ENCODE measurements around the gene F2R.
"Not testable (repeated sequence)": the region's sequence is repeated elsewhere in the genome, so short reads cannot be mapped to it uniquely, and the experiment has no call there.

F2R gene

GRCh38 chr5:76720988-76721569 is 5.2 kb downstream of the F2R start:
- DNase-seq, result no peak

- no peak for DNase-seq
Measured at GRCh38 chr5:76723266-76723665, 7.3 kb downstream of the F2R start.

- no peak for DNase-seq
Measured at GRCh38 chr5:76723906-76724305, 8.0 kb downstream of the F2R start.

GRCh38 chr5:76724871-76725270 is 8.9 kb downstream of the F2R start:
- peak; percentile 67 for DNase-seq

- no peak for DNase-seq
Measured at GRCh38 chr5:76728965-76729364, 13.0 kb downstream of the F2R start.

- DNase-seq, result no peak
Measured at GRCh38 chr5:76729373-76730290, 13.7 kb downstream of the F2R start.

GRCh38 chr5:76732405-76733048 is 16.6 kb downstream of the F2R start:
- no peak for DNase-seq

GRCh38 chr5:76733049-76733417 is 17.1 kb downstream of the F2R start:
- no peak for DNase-seq

GRCh38 chr5:76735762-76736545 is 20.0 kb downstream of the F2R start:
- no peak for DNase-seq

- DNase-seq, result peak; percentile 8
Measured at GRCh38 chr5:76736679-76737556, 21.0 kb downstream of the F2R start.

GRCh38 chr5:76737846-76738245 is 21.9 kb downstream of the F2R start:
- no peak for DNase-seq

GRCh38 chr5:76741506-76741905 is 25.6 kb downstream of the F2R start:
- DNase-seq, result not testable (repeated sequence)

GRCh38 chr5:76742583-76742982 is 26.7 kb downstream of the F2R start:
- peak; percentile 60 for DNase-seq

- DNase-seq, result no peak
Measured at GRCh38 chr5:76744632-76745031, 28.7 kb downstream of the F2R start.

GRCh38 chr5:76745670-76746069 is 29.7 kb downstream of the F2R start:
- DNase-seq, result no peak

GRCh38 chr5:76746677-76747076 is 30.8 kb downstream of the F2R start:
- no peak for DNase-seq

- no peak for DNase-seq
Measured at GRCh38 chr5:76747706-76748105, 31.8 kb downstream of the F2R start.

GRCh38 chr5:76751291-76751690 is 35.4 kb downstream of the F2R start:
- no peak for DNase-seq

- no peak for DNase-seq
Measured at GRCh38 chr5:76754668-76755078, 38.7 kb downstream of the F2R start.

- no peak for DNase-seq
Measured at GRCh38 chr5:76755779-76756637, 40.1 kb downstream of the F2R start.

GRCh38 chr5:76757049-76757448 is 41.1 kb downstream of the F2R start:
- no peak for DNase-seq
